OCI-LY1 (cell line): ENCODE data around the gene KCTD2.

Experiments
- CTCF ChIP-seq: fragments of 200-600 bp; sonication (generic), shearing (Covaris generic); IDR thresholded peaks from 2 replicates; pipeline ENCODE4 v1.5.1; 2017; ENCODE audit warnings: mild to moderate bottlenecking, antibody characterized with exemption, low read length, moderate library complexity, mixed read lengths
- EZH2 ChIP-seq: fragments of 200-600 bp; sonication (generic), shearing (Covaris generic); IDR thresholded peaks from 2 replicates; pipeline ENCODE4 v1.8.0; 2017; ENCODE audit warnings: borderline replicate concordance, mixed run types, mild to moderate bottlenecking, antibody characterized with exemption, low read length, moderate library complexity, mixed read lengths

- TF ChIP-seq CTCF (no peak), EZH2 (no peak)
Observed at GRCh38 chr17:75079023-75079373, 32.0 kb downstream of the KCTD2 start.
